H7 (cell line): Measurements from ENCODE around the gene CBARP. TPM values are rescaled to one million over a fixed set of nuclear protein-coding genes. Genes with fewer than 3 reads are reported as not detected.

ENCODE experiments used
- DNase-seq: peaks from one replicate; pipeline ENCODE4 v3.0.0; 2012
- H3K27me3 ChIP-seq: 2 replicates; pipeline ENCODE4 v1.6.0; 2011; ENCODE audit warnings: mild to moderate bottlenecking, low read length; ENCODE audit not compliant: control insufficient read depth, insufficient read depth
- H3K36me3 ChIP-seq: replicated peaks from 2 replicates; pipeline ENCODE4 v1.5.1; 2011; ENCODE audit warnings: low read length; ENCODE audit not compliant: control insufficient read depth, insufficient read depth
- H3K4me3 ChIP-seq: 2 replicates; pipeline ENCODE4 v1.5.1; 2011; ENCODE audit warnings: low read depth, mild to moderate bottlenecking, control low read depth, low read length, moderate library complexity; ENCODE audit not compliant: insufficient read depth
- total RNA-seq: library from RNA; depleted of rRNA; stranded (reverse); fragments of >200 nt; shearing (Covaris generic); gene quantifications from 2 replicates; pipeline ENCODE4 v1.2.3, GENCODE V29; 2014

The CBARP gene
- total RNA-seq, 1 experiment from 2014 or later: 6.7 TPM

DNA sequence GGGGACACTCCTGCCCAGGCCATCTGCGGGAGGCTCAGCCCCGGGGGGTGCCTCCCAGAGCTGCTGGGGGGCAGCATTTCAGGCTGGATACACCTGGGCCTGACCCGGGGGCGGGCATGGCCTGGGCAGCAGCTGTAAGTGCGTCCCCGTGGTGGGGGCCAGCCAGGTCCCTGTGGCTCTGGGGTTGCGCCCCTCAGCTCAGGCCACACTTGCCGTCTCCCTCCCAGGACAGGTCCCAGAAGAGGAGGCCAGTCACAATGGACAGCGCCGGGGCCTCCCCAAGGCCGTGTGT, 11.6 kb downstream of the CBARP start:
- Histone ChIP-seq H3K27me3 (no peaks in the 10 kb centered on the region), H3K4me3 (no peak overlapping the region), H3K36me3 (peaks cover 5% of the 10 kb centered on the region)
- DNase-seq: no peak

DNA sequence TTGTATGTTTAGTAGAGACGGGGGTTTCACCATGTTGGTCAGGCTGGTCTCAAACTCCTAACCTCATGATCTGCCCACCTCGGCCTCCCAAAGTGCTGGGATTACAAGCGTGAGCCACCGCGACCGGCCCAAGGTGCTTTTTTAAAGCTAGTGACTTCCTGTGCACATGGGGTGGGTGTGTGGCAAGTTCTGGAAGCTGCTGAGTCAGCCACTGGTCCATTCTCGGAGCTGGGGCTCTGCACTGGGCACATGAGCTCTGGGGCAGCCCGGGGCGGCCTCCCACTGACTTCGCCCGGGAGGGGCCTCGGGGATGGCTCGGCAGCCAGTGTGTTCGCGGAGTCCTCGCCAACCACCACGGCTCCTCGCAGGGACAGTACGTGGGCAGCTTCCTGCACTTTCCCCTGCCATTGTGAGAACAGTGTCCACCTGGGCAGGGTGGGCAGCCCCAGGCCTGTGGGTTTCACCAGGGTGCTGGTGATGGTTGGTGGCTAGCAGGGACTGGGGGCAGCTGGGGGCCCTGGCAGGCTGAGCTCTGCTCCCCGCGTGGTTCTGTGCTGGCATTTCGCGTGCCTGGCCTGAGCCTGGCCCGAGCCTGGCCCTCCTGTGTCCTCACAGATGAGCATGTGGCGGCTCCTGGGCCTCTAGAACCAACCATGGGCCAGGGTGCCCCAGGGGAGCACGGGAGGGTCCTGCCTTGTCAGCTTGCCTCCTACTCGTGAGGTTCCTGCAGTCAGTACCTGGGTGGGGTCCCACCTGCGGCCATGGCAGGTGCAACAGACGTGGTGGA, 12.2 kb downstream of the CBARP start:
- DNase-seq: no peak
- Histone ChIP-seq H3K36me3 (peaks cover 5% of the 10 kb centered on the region), H3K27me3 (no peaks in the 10 kb centered on the region)

DNA sequence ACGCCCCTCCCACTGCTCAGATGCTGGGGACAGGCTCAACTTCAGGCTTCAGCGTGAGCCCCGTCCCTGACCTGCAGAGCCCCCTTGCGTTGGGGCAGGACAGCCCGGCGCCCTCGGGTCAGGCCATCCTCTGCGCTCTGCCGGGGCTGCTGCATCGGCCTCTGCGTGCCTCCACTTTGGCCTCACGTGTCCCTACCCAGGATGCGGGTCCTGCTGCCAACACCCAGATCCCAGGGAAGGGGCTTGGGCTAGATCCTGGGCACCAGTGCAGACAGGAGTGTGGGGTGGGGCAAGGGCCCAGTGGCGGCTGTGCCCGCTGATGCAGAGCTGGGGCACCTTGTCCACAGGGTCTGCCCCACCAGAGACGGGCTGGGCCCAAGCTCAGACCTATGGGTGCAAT, 13.0 kb downstream of the CBARP start:
- DNase-seq: no peak
- H3K36me3 ChIP-seq: peaks cover 5% of the 10 kb centered on the region
- H3K27me3 ChIP-seq: no peaks in the 10 kb centered on the region
- H3K4me3 ChIP-seq: no peak overlapping the region

More for the DNA sequence above, 12.2 kb downstream of the CBARP start:
- no peak overlapping the region for H3K4me3 ChIP-seq

DNA sequence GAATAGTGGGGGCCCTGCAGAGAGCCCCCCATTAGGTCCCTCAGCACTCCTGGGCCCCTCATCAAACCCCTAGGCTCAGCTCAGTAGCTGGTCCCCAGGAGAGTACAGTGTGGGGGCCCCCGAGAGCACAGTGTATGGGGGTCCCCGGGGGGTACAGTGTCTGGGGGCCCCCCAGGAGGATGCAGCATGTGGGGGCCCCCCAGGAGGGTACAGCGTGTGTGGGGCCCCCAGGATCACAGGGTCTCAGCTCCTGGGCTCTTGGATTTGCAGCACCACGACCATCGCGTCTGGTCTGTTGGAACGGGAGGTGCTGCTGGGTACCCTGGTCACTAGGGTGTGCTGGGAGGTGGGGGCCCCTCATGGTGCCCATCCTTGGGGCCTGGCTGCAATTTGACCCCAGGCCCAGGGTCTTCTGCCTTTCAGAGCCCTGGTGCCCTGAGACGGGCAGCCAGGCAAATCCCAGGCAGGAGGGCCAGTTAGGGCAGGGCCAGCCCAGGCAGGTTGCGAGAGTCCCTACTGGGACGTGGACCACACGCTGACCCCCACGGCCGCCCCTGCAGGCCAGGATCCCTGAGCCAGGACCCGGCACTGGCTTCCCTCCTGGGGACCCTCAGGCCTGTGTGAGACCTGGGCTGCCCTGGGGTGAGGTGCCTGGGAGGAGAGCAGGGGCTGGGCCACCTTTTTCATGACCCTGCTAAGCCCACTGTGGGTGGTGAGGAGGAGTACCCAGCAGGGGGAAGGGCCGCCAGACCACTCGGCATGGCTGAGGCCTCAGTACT, 13.6 kb downstream of the CBARP start:
- DNase-seq: no peak
- no peak overlapping the region for H3K4me3 ChIP-seq
- peaks cover 5% of the 10 kb centered on the region for H3K36me3 ChIP-seq
- no peaks in the 10 kb centered on the region for H3K27me3 ChIP-seq

DNA sequence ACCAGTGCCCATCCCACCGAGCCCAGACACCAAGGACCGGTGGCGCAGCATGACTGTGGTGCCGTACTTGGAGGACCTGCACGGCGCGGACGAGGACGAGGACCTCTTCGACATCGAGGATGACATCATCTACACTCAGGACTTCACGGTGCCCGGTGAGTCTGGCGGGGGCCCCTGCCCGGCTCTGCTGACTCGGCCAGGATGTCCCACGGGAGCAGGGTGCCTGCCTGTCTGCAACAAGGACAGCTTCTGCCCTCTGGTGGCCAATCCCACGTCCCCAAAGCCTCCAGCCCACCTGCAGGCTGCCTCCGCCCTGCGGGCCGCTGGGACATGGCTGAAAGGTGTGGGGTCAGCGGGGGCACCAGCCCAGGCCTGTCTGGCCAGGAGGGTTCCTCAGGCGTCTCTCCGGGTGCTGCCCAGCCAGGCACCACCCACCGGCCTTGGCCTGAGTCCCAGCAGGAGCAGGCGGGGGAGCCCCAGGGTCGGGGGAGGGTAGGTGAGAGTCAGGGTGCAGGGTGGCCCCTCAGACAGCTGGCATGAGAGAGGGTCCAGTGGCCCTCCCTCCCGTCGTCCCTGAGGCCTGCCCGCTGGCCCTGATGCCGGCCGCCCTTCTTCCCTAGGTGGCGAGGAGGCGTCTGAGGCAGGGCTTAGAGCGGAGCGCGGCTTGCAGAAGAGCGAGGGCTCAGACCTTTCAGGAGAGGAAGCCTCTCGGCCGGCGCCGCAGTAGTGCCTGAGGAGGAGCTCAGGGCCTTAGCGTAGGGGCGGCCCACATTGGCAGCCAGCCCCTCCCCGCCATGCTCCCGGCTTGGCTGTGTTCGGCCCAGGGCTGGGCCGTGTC, 14.6 kb downstream of the CBARP start:
- H3K27me3 ChIP-seq: no peaks in the 10 kb centered on the region
- H3K4me3 ChIP-seq: no peak overlapping the region
- peaks cover 5% of the 10 kb centered on the region for H3K36me3 ChIP-seq
- peak; percentile 95 for DNase-seq

DNA sequence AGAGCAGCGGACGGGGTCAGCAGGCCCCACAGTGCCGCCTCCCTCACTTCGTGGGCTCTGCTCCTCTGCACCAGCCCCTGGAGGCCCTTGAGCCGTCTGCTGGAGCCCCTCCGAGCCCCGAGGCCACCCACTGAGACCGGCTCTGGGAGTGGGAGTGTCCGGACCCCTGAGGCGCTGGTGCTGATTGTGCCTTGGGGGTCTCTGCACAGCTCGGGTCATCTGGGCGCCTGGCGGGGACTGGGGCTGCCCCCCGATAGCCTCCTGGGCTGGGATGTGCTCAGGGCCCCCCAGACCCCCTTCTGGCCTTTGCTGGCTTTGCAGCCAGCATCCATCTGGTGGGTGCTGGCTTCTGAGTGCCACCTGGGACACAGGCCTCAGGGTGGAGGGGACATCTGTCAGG, 15.4 kb downstream of the CBARP start:
- no peak overlapping the region for H3K4me3 ChIP-seq
- H3K36me3 ChIP-seq: peaks cover 5% of the 10 kb centered on the region
- no peaks in the 10 kb centered on the region for H3K27me3 ChIP-seq
- DNase-seq: peak; percentile 82

DNA sequence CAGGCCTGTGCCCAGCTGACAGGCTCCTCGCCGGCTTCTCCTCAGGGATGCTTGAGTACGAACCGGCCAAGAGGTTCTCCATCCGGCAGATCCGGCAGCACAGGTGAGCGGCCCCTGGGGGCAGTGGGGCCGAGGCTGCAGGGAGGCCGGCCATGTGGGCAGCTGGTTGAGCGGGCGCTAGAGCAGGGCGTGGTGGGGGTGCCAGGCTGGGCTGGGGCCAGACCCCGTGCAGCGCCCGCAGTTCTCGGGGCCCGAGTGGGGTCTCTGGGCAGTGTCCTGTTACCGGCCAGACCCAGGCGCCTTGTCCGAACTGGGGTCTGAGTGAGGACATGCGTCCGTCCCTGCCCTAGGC, 15.9 kb downstream of the CBARP start:
- Histone ChIP-seq H3K27me3 (no peaks in the 10 kb centered on the region), H3K36me3 (peaks cover 5% of the 10 kb centered on the region)
- no peak for DNase-seq

GRCh38 chr19:1220976-1221903, 16.6 kb downstream of the CBARP start:
- peak; percentile 94 for DNase-seq
- Histone ChIP-seq H3K4me3 (no peak overlapping the region), H3K36me3 (peaks cover 5% of the 10 kb centered on the region), H3K27me3 (no peaks in the 10 kb centered on the region)

More for the DNA sequence above, 15.9 kb downstream of the CBARP start:
- no peak overlapping the region for H3K4me3 ChIP-seq

DNA sequence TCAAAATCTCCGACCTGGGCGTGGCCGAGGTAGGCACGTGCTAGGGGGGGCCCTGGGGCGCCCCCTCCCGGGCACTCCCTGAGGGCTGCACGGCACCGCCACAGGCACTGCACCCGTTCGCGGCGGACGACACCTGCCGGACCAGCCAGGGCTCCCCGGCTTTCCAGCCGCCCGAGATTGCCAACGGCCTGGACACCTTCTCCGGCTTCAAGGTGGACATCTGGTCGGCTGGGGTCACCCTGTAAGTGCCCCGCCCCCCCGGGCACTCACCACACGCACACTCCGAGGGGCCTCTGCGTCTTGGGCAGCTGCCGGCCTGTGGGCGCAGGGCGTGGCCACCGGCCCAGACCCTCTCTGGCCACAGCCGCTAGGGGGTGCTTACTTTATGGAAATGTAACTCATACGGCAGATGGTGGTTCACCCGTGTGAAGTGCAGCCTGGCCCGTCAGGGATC, 17.3 kb downstream of the CBARP start:
- H3K36me3 ChIP-seq: peaks cover 5% of the 10 kb centered on the region
- no peaks in the 10 kb centered on the region for H3K27me3 ChIP-seq
- no peak overlapping the region for H3K4me3 ChIP-seq
- DNase-seq: no peak

- Histone ChIP-seq H3K4me3 (no peak overlapping the region), H3K36me3 (peaks cover 5% of the 10 kb centered on the region), H3K27me3 (no peaks in the 10 kb centered on the region)
- no peak for DNase-seq
These were observed 17.9 kb downstream of the CBARP start for GRCh38 chr19:1219786-1220476.

DNA sequence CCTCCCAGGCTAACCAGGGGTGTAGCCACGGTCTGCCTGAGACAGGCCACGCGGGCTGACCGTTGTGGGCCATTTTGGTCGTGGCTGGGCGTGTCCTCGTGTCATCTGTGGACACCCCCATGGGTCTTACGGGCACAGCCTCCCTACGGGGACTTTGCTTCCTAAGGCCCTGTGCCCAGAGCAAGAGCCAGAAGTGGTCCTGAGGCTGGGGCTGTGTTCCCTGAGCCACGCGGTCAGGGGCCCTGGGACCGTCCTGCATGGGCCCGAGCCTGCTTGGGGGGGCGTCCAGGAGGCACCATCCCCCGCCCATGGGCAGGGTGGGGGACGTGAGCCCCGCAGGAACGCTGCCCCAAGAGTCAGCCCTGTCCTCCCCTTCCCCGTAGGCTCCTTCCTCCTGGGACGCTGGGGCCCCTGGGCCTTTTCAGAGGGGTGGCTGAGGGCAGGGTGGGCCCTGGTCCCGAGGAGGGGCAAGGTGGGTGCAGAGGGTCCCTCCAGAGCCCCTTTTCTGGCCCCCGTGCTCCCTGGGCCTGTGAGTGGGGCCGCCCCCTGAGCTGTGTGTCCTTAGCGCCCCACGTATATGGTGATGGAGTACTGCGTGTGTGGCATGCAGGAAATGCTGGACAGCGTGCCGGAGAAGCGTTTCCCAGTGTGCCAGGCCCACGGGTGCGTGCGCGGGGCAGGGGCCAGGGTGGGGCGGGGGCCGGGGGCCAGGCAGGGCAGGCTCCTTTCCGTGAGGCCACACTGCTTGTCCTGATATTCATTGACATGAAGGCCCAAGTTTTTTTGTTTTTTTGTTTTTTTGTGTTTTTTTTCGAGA, 18.8 kb downstream of the CBARP start:
- Histone ChIP-seq H3K4me3 (no peak overlapping the region), H3K36me3 (peaks cover 5% of the 10 kb centered on the region), H3K27me3 (no peaks in the 10 kb centered on the region)
- no peak for DNase-seq

DNA sequence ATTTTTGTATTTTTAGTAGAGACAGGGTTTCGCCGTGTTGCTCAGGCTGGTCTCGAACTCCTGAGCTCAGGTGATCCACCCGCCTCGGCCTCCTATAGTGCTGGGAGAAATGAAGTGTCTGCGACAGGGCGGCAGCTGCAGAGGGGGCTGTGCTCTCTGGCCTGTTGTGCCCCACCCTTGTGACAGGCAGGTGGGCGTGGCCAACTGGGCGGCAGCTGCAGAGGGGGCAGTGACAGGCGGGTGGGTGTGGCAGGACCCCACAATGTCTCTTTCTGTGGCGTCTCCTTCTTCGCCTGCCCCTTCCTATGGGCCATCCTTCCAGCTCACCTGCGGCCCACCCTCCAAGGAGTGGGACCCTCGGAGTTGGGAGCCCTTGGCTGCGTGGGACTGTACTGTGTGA, 20.4 kb downstream of the CBARP start:
- peaks cover 1% of the 10 kb centered on the region for H3K36me3 ChIP-seq
- DNase-seq: no peak

GRCh38 chr19:1216756-1217155, 21.0 kb downstream of the CBARP start:
- no peak for DNase-seq
- no peak overlapping the region for H3K4me3 ChIP-seq
- peaks cover 1% of the 10 kb centered on the region; the same call in 1 of the 2 replicates for H3K36me3 ChIP-seq
- H3K27me3 ChIP-seq: no peaks in the 10 kb centered on the region

More for the DNA sequence above, 20.4 kb downstream of the CBARP start:
- H3K4me3 ChIP-seq: no peak overlapping the region
- H3K27me3 ChIP-seq: no peaks in the 10 kb centered on the region
